Esophagus squamous epithelium (tissue), 4 donors: ENCODE measurements around the gene TAF11L13.

Experiments
- POLR2A ChIP-seq, 4 donors: fragments of 450-650 bp; IDR thresholded peaks; one replicate each; pipeline ENCODE4 v1.6.1; 2017; ENCODE audit warnings: antibody characterized with exemption in 4 of 4, mild to moderate bottlenecking in 4 of 4, moderate library complexity in 3 of 4
- TF ChIP-seq, protein P1 (sequence below), 6 experiments: fragments of 450-650 bp in 4 of 6; fragments of 200-600 bp in 2 of 6; sonication (generic) in 2 of 6; IDR thresholded peaks; one replicate each; pipeline ENCODE4 v1.5.1; 2016 to 2019; ENCODE audit warnings: antibody characterized with exemption in 6 of 6, mild to moderate bottlenecking in 4 of 6, moderate library complexity in 4 of 6

DNA sequence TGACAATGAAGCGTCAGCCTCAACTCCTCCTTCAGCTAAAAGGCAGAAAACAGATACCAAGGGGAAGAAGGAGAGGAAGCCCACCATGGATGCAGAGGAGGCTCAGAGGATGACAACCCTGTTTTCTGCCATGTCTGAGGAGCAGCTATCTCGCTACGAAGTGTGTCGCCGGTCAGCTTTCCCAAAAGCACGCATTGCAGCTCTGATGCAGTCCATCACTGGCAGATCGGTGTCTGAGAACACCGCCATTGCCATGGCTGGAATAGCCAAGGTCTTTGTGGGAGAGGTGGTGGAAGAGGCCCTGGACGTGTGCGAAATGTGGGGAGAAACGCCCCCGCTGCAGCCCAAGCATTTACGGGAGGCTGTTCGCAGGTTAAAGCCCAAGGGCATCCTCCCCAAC, 26.9 kb upstream of the TAF11L13 start:
- TF ChIP-seq, protein P1, sequence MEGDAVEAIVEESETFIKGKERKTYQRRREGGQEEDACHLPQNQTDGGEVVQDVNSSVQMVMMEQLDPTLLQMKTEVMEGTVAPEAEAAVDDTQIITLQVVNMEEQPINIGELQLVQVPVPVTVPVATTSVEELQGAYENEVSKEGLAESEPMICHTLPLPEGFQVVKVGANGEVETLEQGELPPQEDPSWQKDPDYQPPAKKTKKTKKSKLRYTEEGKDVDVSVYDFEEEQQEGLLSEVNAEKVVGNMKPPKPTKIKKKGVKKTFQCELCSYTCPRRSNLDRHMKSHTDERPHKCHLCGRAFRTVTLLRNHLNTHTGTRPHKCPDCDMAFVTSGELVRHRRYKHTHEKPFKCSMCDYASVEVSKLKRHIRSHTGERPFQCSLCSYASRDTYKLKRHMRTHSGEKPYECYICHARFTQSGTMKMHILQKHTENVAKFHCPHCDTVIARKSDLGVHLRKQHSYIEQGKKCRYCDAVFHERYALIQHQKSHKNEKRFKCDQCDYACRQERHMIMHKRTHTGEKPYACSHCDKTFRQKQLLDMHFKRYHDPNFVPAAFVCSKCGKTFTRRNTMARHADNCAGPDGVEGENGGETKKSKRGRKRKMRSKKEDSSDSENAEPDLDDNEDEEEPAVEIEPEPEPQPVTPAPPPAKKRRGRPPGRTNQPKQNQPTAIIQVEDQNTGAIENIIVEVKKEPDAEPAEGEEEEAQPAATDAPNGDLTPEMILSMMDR (IDR thresholded peaks at IDR 0.05): no peak
- TF ChIP-seq POLR2A (IDR thresholded peaks at IDR 0.05): no peak
